ENCODE data around the gene TMEM51. TPM values are rescaled to one million over a fixed set of nuclear protein-coding genes. Genes with fewer than 3 reads are reported as not detected.

TMEM51 gene
- total RNA-seq, 4 donors from 2014 or later = 9.3 to 14.1 (median 11.6) TPM

- TF ChIP-seq POLR2A (IDR thresholded peaks at IDR 0.05) = no peak
- no peaks in the 10 kb centered on the region for H3K27me3 ChIP-seq
- peak overlapping the region in 2 of 4 donors; percentile 36 to 39 for H3K27ac ChIP-seq
- 65 to 73% methylated on average over 17 of the region's 17 CpGs for WGBS, 2 donors
- DNase-seq (ENCODE audit: low spot score in 2 of 2) = no peak
- no peaks in the 10 kb centered on the region for H3K9me3 ChIP-seq
- peaks cover 0 to 38% (median 17%) of the 10 kb centered on the region in 4 donors for H3K4me1 ChIP-seq
- no peak overlapping the region for H3K4me3 ChIP-seq
- H3K36me3 ChIP-seq = no peaks in the 10 kb centered on the region
Measured at GRCh38 chr1:15212216-15212953, 58.8 kb downstream of the TMEM51 start.

GRCh38 chr1:15212954-15213291 lies 59.4 kb downstream of the TMEM51 start:
- Histone ChIP-seq H3K9me3 (no peaks in the 10 kb centered on the region), H3K27me3 (no peaks in the 10 kb centered on the region), H3K36me3 (no peaks in the 10 kb centered on the region), H3K27ac (peak overlapping the region in 2 of 4 donors; percentile 36 to 39), H3K4me3 (no peak overlapping the region), H3K4me1 (peaks cover 0 to 38% (median 17%) of the 10 kb centered on the region in 4 donors)
- DNase-seq (ENCODE audit: low spot score in 2 of 2) = no peak
- TF ChIP-seq, protein P1, sequence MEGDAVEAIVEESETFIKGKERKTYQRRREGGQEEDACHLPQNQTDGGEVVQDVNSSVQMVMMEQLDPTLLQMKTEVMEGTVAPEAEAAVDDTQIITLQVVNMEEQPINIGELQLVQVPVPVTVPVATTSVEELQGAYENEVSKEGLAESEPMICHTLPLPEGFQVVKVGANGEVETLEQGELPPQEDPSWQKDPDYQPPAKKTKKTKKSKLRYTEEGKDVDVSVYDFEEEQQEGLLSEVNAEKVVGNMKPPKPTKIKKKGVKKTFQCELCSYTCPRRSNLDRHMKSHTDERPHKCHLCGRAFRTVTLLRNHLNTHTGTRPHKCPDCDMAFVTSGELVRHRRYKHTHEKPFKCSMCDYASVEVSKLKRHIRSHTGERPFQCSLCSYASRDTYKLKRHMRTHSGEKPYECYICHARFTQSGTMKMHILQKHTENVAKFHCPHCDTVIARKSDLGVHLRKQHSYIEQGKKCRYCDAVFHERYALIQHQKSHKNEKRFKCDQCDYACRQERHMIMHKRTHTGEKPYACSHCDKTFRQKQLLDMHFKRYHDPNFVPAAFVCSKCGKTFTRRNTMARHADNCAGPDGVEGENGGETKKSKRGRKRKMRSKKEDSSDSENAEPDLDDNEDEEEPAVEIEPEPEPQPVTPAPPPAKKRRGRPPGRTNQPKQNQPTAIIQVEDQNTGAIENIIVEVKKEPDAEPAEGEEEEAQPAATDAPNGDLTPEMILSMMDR (IDR thresholded peaks at IDR 0.05) = no peak
- TF ChIP-seq POLR2A (IDR thresholded peaks at IDR 0.05) (no peak), EP300 (IDR thresholded peaks at IDR 0.05) (no peak)
- 70 to 77% methylated on average over 3 of the region's 3 CpGs for WGBS, 2 donors

DNA sequence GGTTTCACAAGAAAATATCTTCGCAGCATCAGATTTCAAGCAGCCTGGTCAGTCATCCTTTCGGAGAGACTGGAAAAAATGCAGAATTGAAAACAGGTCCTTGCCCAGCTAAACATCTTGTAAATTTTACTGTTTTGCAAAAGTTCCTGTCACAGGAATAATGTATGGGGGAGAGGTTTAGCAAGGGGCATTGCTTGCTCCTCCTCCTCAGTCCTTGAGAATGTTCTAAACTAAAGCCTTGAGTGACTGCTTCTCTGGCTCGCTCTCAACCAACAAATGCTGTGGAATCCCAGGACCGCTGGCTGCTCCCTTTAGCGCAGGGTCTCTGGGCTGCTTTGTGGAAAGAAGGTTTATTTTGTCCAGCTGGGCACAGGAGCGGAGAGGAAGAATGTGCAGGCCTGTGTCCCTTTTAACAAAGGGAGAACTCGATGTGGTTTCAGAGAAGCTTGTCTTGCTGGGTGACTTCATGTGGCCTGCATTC lies 59.8 kb downstream of the TMEM51 start:
- Histone ChIP-seq H3K4me3 (no peak overlapping the region), H3K27me3 (no peaks in the 10 kb centered on the region), H3K36me3 (no peaks in the 10 kb centered on the region), H3K9me3 (no peaks in the 10 kb centered on the region), H3K4me1 (peaks cover 0 to 38% (median 17%) of the 10 kb centered on the region in 4 donors), H3K27ac (peak overlapping the region in 2 of 4 donors; percentile 80 to 81)
- TF ChIP-seq, protein P1 (IDR thresholded peaks at IDR 0.05) = no peak
- TF ChIP-seq EP300 (IDR thresholded peaks at IDR 0.05) = peak in 1 of 2 donors; percentile 8
- no peak for DNase-seq (ENCODE audit: low spot score in 2 of 2)
- WGBS, 2 donors = 24 to 29% methylated on average over 7 of the region's 7 CpGs

DNA sequence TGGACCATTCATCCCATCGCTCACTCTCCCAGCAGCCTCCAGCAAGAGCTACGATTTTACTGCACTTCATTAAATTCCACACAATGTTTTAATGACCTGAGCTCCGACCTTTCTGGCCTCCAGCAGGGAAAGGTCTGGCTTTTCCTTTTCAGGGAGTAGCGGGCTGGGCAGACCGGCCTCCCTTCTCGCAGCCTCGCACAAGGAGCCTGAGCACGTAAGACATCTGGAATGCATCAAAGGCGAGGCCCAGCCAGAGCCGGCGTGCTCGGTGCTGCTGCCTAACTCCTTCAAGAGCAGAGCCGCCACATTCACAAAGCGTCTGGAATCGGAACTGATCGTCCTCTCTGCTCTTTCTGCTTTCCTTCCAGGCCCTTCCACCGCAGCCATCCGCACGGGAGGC lies 61.0 kb downstream of the TMEM51 start:
- Histone ChIP-seq H3K36me3 (peaks cover 0 to 1% (median 0%) of the 10 kb centered on the region in 3 donors), H3K4me3 (no peak overlapping the region), H3K4me1 (peaks cover 0 to 41% (median 17%) of the 10 kb centered on the region in 4 donors), H3K27ac (peak overlapping the region in 3 of 4 donors; percentile 34 to 81 (median 80)), H3K27me3 (no peaks in the 10 kb centered on the region), H3K9me3 (no peaks in the 10 kb centered on the region)
- 39 to 42% methylated on average over 19 of the region's 19 CpGs for WGBS, 2 donors
- peak; percentile 50 to 64 for DNase-seq (ENCODE audit: low spot score in 2 of 2)
- TF ChIP-seq EP300 (IDR thresholded peaks at IDR 0.05) (peak in 1 of 2 donors; percentile 69), POLR2A (IDR thresholded peaks at IDR 0.05) (no peak)
- TF ChIP-seq, protein P1 (IDR thresholded peaks at IDR 0.05) = no peak

- DNase-seq (ENCODE audit: low spot score in 2 of 2) = no peak
- no peaks in the 10 kb centered on the region for H3K27me3 ChIP-seq
- H3K9me3 ChIP-seq = no peaks in the 10 kb centered on the region
Measured at GRCh38 chr1:15215116-15215515, 61.6 kb downstream of the TMEM51 start.

More at GRCh38 chr1:15215116-15215515, 61.6 kb downstream of the TMEM51 start:
- H3K27ac ChIP-seq = peak overlapping the region in 3 of 4 donors; percentile 34 to 81 (median 80)
- no peak overlapping the region for H3K4me3 ChIP-seq
- H3K4me1 ChIP-seq = peaks cover 0 to 41% (median 15%) of the 10 kb centered on the region in 4 donors
- H3K36me3 ChIP-seq = peaks cover 0 to 7% (median 0%) of the 10 kb centered on the region in 3 donors
- TF ChIP-seq EP300 (IDR thresholded peaks at IDR 0.05) (no peak), POLR2A (IDR thresholded peaks at IDR 0.05) (no peak)
- TF ChIP-seq, protein P1 (IDR thresholded peaks at IDR 0.05) = no peak
- WGBS, 2 donors = 74 to 78% methylated on average over 19 to 22 of the region's 23 CpGs

Data from tibial nerve (tissue), 4 donors.